Psoas muscle (tissue), 8 donors: Measurements from ENCODE around the gene RFK. TPM values are rescaled to one million over a fixed set of nuclear protein-coding genes. Genes with fewer than 3 reads are reported as not detected.

ENCODE experiments used
- ATAC-seq, 4 donors: fragments of 200-7000 bp; cut with Tn5 transposase; one replicate each; pipeline ENCODE4 v1.9.1; 2020; ENCODE audit warnings: moderate library complexity in 3 of 4, mild to moderate bottlenecking in 2 of 4
- DNase-seq, 2 donors: peaks; one replicate each; pipeline ENCODE4 v3.0.0-alpha.2; 2020
- H3K27ac ChIP-seq: fragments of 200-600 bp; one replicate; pipeline ENCODE4 v1.8.0; 2022
- H3K27me3 ChIP-seq, 3 donors: fragments of 200-600 bp in 1 of 3; one replicate each; pipeline versions ENCODE4 v1.6.1 to v1.8.0; 2013 to 2022; ENCODE audit warnings: low read length in 2 of 3, mild to moderate bottlenecking in 2 of 3, moderate library complexity in 1 of 3; ENCODE audit not compliant: insufficient read depth in 3 of 3
- H3K36me3 ChIP-seq, 2 donors: fragments of 200-600 bp in 1 of 2; one replicate each; pipeline versions ENCODE4 v1.6.1 to v1.8.0; 2013 to 2022; ENCODE audit warnings: low read depth in 1 of 2, mild to moderate bottlenecking in 1 of 2, moderate library complexity in 1 of 2; ENCODE audit not compliant: insufficient read depth in 1 of 2
- H3K4me1 ChIP-seq: fragments of 200-600 bp; one replicate; pipeline ENCODE4 v1.8.0; 2022
- H3K4me3 ChIP-seq: fragments of 200-600 bp; one replicate; pipeline ENCODE4 v1.8.0; 2022; ENCODE audit warnings: mild to moderate bottlenecking
- H3K9me3 ChIP-seq: fragments of 200-600 bp; one replicate; pipeline ENCODE4 v1.8.0; 2022
- CTCF ChIP-seq: fragments of 200-600 bp; IDR thresholded peaks from one replicate; pipeline ENCODE4 v1.8.0; 2022; ENCODE audit warnings: antibody characterized with exemption
- WGBS, 3 donors: extraction: QIAGEN DNeasy Blood & Tissue Kit; methylation state at CpG; one replicate each; pipeline versions ENCODE4 v1.1.6 to v1.1.7; 2013; 5-methylcytosine and 5-hydroxymethylcytosine counted together
- intact Hi-C, 2 donors: fragments of 100-400 bp; cut with DNase I; formaldehyde crosslinking; loops; one replicate each; pipeline versions ENCODE4 v1.11.0 to v1.14.2; 2022
- polyA plus RNA-seq, 3 donors: library from polyadenylated mRNA; stranded (reverse); fragments of 200-250 nt; gene quantifications; one replicate each; pipeline ENCODE4 v1.2.3, GENCODE V29; 2013
- total RNA-seq, 4 donors: library from RNA; stranded (reverse); fragmentation: NEBNext Ultra II Directional in 2 of 4; extraction: Animal tissue kit (Norgen Biotek cat#: 25700) in 2 of 4; gene quantifications; one replicate each; pipeline versions ENCODE4 v1.2.1 to v1.2.4, GENCODE V29; 2021 to 2023
- donor health status: healthy with polysubstance abuse.
- donor health status: DM: no; HTN: no; CAD: no; lungs with moderate emphysema.
- donor health status: Bipolar disorder and iron deficiency.
- donor health status: healthy.
- donor health status: DM: yes; HTN: yes; CAD: no.
- donor health status: DM: no; HTN: no; CAD: no.
- donor health status: DM: no; HTN: no; CAD: no.
- donor health status: DM: yes; HTN: yes; CAD: no.

The RFK gene
- total and polyA plus RNA-seq, 7 donors = 12.1 to 28.0 (median 15.4) TPM

GRCh38 chr9:76433836-76434235 lies 39.6 kb upstream of the RFK start:
- no peaks in the 10 kb centered on the region for H3K4me1 ChIP-seq
- H3K9me3 ChIP-seq = no peaks in the 10 kb centered on the region
- no peaks in the 10 kb centered on the region for H3K36me3 ChIP-seq
- intact Hi-C loops = no loop called here
- H3K4me3 ChIP-seq = no peak overlapping the region
- TF ChIP-seq CTCF = no peak
- 79 to 84% (median 80%) methylated on average over 3 of the region's 3 CpGs for WGBS, 3 donors
- H3K27me3 ChIP-seq = no peaks in the 10 kb centered on the region
- no peak overlapping the region for H3K27ac ChIP-seq
- DNase-seq = no peak
- no peak for ATAC-seq

GRCh38 chr9:76433406-76433805 lies 39.2 kb upstream of the RFK start:
- no peaks in the 10 kb centered on the region for H3K27me3 ChIP-seq
- DNase-seq = no peak
- no peaks in the 10 kb centered on the region for H3K36me3 ChIP-seq
- no peak for ATAC-seq
- H3K4me1 ChIP-seq = no peaks in the 10 kb centered on the region
- no peaks in the 10 kb centered on the region for H3K9me3 ChIP-seq
- WGBS, 3 donors = 66 to 78% (median 66%) methylated on average over 5 of the region's 5 CpGs
- no peak overlapping the region for H3K27ac ChIP-seq
- intact Hi-C loops = no loop called here
- TF ChIP-seq CTCF = no peak
- no peak overlapping the region for H3K4me3 ChIP-seq

GRCh38 chr9:76431601-76432000 lies 37.4 kb upstream of the RFK start:
- Histone ChIP-seq H3K27ac (no peak overlapping the region), H3K9me3 (no peaks in the 10 kb centered on the region), H3K36me3 (no peaks in the 10 kb centered on the region), H3K27me3 (no peaks in the 10 kb centered on the region), H3K4me1 (no peaks in the 10 kb centered on the region), H3K4me3 (no peak overlapping the region)
- DNase-seq (no peak), ATAC-seq (no peak)
- no peak for TF ChIP-seq CTCF
- intact Hi-C loops = no loop called here
- WGBS, 3 donors = 81 to 82% (median 82%) methylated on average over 8 of the region's 8 CpGs

GRCh38 chr9:76426807-76427419 lies 32.7 kb upstream of the RFK start:
- no peak for ATAC-seq
- Histone ChIP-seq H3K36me3 (no peaks in the 10 kb centered on the region), H3K27ac (no peak overlapping the region), H3K27me3 (no peaks in the 10 kb centered on the region), H3K4me3 (no peak overlapping the region), H3K4me1 (no peaks in the 10 kb centered on the region), H3K9me3 (no peaks in the 10 kb centered on the region)
- DNase-seq = no peak
- no peak for TF ChIP-seq CTCF
- WGBS, 3 donors = 75 to 80% (median 79%) methylated on average over 7 of the region's 7 CpGs
- intact Hi-C loops = no loop called here
